ENCODE results near the gene CAMSAP3.

Gene CAMSAP3

GRCh38 chr19:7610491-7611240 lies 15.0 kb downstream of the CAMSAP3 start:
- DNase-seq (ENCODE audit: low spot score): no peak
- ChIA-PET POLR2A (ENCODE audit: low non-redundant PET) (no interaction called here), CTCF (interaction anchor here (0.6 kb wide), 1 partner anchor 208 kb away, joined by 3 read pairs; no protein-coding TSS in a partner anchor)
- no peak overlapping the region for H3K27ac ChIP-seq
- no peak for TF ChIP-seq CTCF (conservative IDR thresholded peaks at IDR 0.05; ENCODE audit: low read depth)

GRCh38 chr19:7611541-7612279 lies 16.0 kb downstream of the CAMSAP3 start:
- no peak overlapping the region for H3K27ac ChIP-seq
- no peak for TF ChIP-seq CTCF (conservative IDR thresholded peaks at IDR 0.05; ENCODE audit: low read depth)
- CTCF ChIA-PET: no interaction called here
- POLR2A ChIA-PET (ENCODE audit: low non-redundant PET): interaction anchor here (0.6 kb wide), 1 partner anchor 26 kb away, joined by 5 read pairs; no protein-coding TSS in a partner anchor
- no peak for DNase-seq (ENCODE audit: low spot score)

- DNase-seq (ENCODE audit: low spot score): no peak
- CTCF ChIA-PET: no interaction called here
- TF ChIP-seq CTCF (conservative IDR thresholded peaks at IDR 0.05; ENCODE audit: low read depth): no peak
- no peak overlapping the region for H3K27ac ChIP-seq
- POLR2A ChIA-PET (ENCODE audit: low non-redundant PET): no interaction called here
Observed at GRCh38 chr19:7612282-7613274, 16.9 kb downstream of the CAMSAP3 start.

DNA sequence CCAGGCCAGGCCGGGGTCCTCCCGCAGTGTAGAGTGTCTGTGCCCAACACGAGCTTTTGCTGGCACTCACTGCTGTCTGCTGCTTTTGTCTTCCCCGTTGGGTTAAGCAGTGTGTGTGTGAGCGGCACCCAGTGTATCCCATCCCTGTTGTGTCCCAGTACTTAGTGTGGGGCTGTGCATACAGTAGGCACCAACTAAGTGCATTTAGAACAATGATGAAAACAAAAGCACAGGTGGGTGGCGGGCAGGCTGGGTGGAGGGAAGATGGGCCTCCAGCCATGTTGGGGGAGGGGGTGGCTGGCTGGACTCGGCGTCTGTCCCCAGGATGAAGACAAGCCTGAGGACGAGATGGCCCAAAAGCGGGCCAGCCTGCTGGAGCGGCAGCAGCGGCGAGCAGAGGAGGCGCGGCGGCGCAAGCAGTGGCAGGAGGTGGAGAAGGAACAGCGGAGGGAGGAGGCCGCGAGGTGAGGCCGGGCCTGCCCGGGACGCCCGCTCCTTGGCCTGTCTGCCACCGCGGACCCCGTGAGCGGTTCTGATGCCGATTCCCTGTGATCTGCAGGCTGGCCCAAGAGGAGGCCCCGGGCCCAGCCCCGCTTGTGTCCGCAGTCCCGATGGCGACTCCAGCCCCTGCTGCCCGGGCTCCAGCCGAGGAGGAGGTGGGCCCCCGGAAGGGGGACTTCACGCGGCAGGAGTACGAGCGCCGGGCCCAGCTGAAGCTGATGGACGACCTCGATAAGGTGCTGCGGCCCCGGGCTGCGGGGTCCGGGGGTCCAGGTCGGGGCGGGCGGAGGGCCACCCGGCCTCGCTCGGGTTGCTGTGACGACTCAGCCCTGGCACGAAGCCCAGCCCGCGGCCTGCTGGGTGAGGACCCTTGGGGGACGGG lies 19.4 kb downstream of the CAMSAP3 start:
- no peak for TF ChIP-seq CTCF (conservative IDR thresholded peaks at IDR 0.05; ENCODE audit: low read depth)
- POLR2A ChIA-PET (ENCODE audit: low non-redundant PET): no interaction called here
- no peak overlapping the region for H3K27ac ChIP-seq
- CTCF ChIA-PET: no interaction called here
- DNase-seq (ENCODE audit: low spot score): no peak

DNA sequence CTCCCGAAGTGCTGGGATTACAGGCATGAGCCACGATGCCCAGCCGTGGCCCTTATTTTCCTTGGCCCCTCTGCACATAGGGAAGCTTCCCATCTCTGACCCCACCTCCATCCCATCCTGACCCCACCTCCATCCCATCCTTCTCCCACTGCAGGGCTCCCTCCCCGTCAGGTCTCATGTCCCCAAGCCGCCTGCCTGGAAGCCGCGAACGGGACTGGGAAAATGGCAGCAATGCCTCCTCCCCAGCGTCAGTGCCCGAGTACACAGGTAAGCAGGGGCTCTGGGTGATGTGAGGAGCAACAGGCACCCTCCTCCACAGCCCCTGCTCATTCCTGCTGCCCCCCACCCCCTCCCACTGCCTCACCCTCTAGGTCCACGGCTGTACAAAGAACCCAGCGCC lies 21.5 kb downstream of the CAMSAP3 start:
- 0 out of 2 replicates have a peak overlapping the region, but pooled peaks have one; percentile 12 for H3K27ac ChIP-seq
- DNase-seq (ENCODE audit: low spot score): no peak
- no peak for TF ChIP-seq CTCF (conservative IDR thresholded peaks at IDR 0.05; ENCODE audit: low read depth)
- ChIA-PET POLR2A (ENCODE audit: low non-redundant PET) (no interaction called here), CTCF (interaction anchor here (0.6 to 0.7 kb wide), 2 partner anchors 20 to 1649 kb away, joined by 3 read pairs; no protein-coding TSS in a partner anchor)
